DMS79 treated with DMSO at 0.1 percent for 48 hours (cell line): ENCODE results near the gene PCNP.
"Not testable (repeated sequence)": the region's sequence is repeated elsewhere in the genome, so short reads cannot be mapped to it uniquely, and the experiment has no call there.

Source experiments
- DNase-seq: peaks from one replicate; lab custom pipeline; 2025; lab: John Stamatoyannopoulos, UW

The PCNP gene

GRCh38 chr3:101633186-101633585, 59.2 kb downstream of the PCNP start:
- DNase-seq: no peak

DNA sequence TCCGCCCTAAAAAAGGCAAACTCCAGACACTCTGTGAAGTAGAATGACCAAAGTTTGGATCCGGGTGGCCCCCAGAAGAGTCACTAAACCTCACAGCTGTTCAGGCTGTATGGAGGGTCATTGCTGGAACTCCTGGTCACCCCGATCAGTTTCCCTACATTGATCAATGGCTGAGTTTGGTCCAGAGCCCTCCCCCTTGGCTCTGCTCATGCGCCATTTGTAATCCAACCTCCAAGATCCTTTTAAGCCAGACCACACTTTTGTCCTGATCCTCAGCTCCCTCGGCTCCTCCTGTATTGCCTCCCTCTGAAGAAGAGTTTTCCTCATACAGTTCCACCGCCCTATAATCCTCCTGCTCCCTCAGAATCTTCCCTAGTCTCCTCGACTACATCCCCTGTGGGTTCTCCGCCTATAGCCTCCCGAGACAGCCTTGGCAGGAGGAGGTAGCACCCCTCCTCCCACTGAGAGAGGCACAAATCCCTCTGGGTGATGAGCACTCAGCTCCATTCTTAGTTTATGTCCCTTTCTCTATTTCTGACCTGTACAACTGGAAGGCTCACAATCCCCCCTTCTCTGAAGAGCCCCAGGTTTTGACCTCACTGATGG, 60.7 kb downstream of the PCNP start:
- no peak for DNase-seq

GRCh38 chr3:101635345-101635744, 61.4 kb downstream of the PCNP start:
- no peak for DNase-seq

GRCh38 chr3:101635954-101636798, 62.2 kb downstream of the PCNP start:
- no peak for DNase-seq

GRCh38 chr3:101637451-101637850, 63.5 kb downstream of the PCNP start:
- DNase-seq: no peak

- no peak for DNase-seq
These were observed 64.3 kb downstream of the PCNP start for GRCh38 chr3:101638261-101638745.

DNA sequence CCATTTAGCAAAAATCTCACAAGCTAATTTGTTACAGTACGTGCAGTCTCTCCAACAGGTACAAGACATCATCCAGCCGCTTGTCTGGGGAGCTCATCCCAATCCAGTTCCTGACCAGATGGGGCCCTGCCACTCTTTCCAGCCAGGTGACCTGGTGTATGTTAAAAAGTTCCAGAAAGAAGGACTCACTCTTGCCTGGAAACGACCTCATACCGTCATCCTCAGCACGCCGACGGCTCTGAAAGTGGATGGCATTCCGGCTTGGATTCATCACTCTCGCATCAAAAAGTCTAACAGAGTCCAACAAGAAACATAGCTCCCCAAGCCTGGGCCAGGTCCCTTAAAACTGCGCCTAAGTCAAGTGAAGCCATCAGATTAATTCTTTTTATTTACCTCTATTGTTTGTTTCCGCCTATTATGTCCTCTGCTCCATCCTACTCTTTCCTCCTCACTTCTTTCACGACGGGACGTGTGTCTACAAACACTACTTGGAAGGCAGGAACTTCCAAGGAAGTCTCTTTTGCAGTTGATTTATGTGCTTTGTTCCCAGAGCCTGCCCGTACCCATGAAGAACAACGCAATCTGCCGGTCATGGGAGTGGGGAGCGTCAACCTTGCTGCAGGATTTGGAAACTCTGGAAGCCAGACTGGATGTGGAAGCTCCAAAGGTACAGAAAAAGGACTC, 65.4 kb downstream of the PCNP start:
- no peak for DNase-seq

DNA sequence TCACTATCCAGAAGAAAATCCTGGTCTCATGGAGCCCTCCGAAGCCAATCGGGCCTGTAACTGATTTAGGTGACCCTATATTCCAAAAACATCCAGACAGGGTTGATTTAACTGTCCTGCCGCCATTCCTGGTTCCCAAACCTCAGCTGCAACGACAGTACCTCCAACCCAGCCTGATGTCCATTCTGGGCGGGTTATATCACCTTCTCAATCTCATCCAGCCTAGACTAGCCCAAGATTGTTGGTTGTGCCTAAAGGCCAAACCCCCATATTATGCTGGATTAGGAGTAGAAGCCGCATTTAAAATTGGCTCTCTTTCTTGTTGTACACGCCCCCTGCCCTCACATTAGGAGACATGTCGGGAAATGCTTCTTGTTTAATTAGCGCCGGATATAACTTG, 66.3 kb downstream of the PCNP start:
- no peak for DNase-seq

DNA sequence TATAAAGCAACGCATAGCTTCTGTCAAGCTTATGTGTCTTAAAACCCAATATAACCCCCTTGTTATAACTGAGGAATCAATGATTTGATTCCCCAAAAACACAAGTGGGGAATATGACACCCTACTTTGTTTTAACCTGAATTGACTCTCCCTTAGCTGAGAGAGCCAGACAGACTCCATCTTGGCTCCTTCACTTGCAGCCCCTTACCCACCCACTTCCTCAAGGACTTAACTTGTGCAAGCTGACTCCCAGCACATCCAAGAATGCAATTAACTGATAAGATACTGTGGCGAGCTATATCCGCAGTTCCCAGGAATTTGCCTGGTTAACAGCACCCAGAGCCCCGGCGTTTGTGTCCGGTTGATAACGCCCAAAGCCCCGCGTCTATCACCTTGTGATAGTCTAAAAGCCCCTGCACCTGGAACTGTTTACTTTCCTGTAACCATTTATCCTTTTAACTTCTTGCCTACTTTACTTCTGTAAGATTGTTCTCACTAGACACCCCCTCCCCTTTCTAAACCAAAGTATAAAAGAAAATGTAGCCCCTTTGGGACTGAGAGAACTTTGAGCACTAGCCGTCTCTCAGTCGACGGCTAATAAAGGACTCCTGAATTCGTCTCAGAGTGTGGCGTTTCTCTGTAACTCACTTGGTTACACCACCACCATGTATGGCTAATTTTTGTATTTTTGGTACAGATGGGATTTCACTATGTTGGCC, 67.6 kb downstream of the PCNP start:
- DNase-seq: not testable (repeated sequence)

DNA sequence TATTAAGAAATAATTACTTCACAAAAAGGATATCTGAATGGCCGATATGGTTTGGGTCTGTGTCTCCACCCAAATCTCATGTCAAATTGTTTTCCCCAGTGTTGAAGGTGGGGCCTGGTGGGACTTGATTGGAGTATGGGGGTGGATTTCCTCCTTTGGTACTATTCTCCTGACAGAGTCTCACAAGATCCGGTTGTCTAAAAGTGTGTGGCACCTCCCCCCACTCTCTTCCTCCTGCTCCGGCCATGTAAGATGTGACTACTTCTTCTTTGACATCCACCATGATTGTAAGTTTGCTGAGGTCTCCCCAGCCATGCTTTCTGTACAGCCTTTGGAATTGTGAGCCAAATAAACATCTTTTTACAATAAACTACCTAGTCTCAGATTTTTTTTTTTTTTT, 68.5 kb downstream of the PCNP start:
- DNase-seq: no peak

DNA sequence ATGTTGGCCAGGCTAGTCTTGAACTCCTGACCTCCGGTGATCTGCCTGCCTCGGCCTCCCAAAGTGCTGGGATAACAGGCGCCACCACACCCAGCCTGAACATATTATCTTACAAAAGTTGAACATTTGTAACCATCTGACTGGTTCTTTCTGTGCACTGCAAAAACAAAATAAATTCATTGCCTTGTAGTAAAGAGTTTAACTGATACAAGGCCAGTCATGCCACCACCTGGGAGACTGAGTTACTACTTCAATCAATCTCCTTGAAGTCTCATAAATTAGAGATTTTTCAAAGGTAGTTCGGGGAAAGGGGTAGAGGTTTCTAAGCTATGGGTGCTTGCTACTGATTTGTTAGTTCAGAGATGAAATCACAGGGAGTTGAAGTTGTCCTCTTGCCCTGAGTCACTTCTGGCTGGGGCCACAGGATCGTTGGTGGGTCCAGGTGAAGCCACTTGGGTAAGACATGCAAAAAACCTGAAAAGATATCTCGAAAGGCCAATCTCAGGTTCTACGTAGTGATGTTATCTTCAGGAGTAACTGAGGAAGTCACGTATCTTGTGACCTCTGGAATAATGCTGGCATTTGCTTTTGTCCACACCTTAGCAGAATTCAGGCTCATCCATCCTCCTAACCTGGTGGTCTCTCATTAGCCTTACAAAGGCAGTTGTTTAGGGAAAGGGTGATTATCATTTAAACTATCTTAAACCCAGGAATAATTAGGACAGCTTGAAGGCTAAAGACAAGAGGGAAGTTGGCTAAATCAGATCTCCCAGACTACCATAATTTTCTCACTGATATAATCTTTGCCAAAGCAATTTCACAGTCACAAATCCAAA, 69.2 kb downstream of the PCNP start:
- no peak for DNase-seq
